Measurements from ENCODE around the gene PLCB4. TPM values are rescaled to one million over a fixed set of nuclear protein-coding genes. Genes with fewer than 3 reads are reported as not detected.

The PLCB4 gene
- total and polyA plus RNA-seq, 8 donors: 0.56 to 9.3 (median 2.3) TPM

DNA sequence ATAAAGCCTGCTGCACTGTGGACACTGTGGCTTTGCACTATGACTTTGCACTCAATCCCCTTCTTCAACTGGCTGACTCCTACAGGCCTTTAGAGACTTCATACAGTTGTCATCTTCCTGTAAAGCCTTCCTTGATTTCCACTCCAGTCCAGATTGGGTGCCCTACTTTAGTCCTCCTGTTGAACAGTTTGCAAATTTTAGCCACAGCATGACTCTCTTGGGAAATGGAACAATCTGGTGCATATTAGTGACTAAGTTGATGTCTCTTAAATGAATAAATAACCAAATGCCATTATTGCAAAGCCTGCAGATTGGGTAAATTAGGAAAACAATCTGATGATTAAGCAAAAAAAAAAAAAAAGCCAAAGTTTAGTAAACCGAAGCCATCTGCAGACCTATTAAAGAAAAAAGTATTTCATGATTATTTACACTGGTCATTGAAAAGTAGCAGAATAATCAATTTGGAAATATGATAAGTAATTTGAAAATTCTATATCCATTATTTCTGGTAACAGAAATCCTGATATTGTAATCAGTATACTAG is 12.6 kb downstream of the PLCB4 start:
- H3K9me3 ChIP-seq: no peaks in the 10 kb centered on the region
- intact Hi-C loops (cut with DNase I): no loop called here
- TF ChIP-seq, protein P1, sequence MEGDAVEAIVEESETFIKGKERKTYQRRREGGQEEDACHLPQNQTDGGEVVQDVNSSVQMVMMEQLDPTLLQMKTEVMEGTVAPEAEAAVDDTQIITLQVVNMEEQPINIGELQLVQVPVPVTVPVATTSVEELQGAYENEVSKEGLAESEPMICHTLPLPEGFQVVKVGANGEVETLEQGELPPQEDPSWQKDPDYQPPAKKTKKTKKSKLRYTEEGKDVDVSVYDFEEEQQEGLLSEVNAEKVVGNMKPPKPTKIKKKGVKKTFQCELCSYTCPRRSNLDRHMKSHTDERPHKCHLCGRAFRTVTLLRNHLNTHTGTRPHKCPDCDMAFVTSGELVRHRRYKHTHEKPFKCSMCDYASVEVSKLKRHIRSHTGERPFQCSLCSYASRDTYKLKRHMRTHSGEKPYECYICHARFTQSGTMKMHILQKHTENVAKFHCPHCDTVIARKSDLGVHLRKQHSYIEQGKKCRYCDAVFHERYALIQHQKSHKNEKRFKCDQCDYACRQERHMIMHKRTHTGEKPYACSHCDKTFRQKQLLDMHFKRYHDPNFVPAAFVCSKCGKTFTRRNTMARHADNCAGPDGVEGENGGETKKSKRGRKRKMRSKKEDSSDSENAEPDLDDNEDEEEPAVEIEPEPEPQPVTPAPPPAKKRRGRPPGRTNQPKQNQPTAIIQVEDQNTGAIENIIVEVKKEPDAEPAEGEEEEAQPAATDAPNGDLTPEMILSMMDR (IDR thresholded peaks at IDR 0.05): no peak
- FAIRE-seq (no peak), ATAC-seq (no peak), DNase-seq (no peak)
- no peak overlapping the region for H3K27ac ChIP-seq
- H3K27me3 ChIP-seq: no peaks in the 10 kb centered on the region
- no peaks in the 10 kb centered on the region for H3K36me3 ChIP-seq
- 43 to 80% methylated on average over 1 of the region's 1 CpG for WGBS, 2 donors
- no peak overlapping the region for H3K4me3 ChIP-seq
- no peaks in the 10 kb centered on the region for H3K4me1 ChIP-seq

DNA sequence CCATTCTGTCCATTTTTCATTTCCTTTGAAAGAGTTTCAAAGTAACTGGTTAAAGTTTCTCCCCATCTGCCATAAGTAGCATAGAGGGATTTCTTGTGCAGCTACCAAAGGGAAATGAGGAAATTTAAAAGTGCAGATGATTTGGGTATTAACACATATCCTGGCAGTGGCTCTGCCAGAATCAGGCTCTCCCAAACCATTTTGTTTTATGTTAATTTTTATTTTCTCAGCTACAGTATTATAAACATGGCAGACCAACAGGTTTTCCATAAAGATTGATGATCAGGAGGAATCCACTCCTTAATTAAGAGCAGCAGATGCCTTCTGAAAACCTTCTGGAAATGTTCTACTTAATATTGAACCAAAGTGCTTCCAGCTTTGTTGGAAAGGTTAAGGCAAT is 13.9 kb downstream of the PLCB4 start:
- no peak for DNase-seq
- H3K27me3 ChIP-seq: no peaks in the 10 kb centered on the region
- no peak overlapping the region for H3K27ac ChIP-seq
- TF ChIP-seq, protein P1 (IDR thresholded peaks at IDR 0.05): no peak
- intact Hi-C loops (cut with DNase I): no loop called here
- no peaks in the 10 kb centered on the region for H3K4me1 ChIP-seq
- H3K4me3 ChIP-seq: no peak overlapping the region
- H3K9me3 ChIP-seq: no peaks in the 10 kb centered on the region
- no peak for ATAC-seq
- no peak for FAIRE-seq
- no peaks in the 10 kb centered on the region for H3K36me3 ChIP-seq

DNA sequence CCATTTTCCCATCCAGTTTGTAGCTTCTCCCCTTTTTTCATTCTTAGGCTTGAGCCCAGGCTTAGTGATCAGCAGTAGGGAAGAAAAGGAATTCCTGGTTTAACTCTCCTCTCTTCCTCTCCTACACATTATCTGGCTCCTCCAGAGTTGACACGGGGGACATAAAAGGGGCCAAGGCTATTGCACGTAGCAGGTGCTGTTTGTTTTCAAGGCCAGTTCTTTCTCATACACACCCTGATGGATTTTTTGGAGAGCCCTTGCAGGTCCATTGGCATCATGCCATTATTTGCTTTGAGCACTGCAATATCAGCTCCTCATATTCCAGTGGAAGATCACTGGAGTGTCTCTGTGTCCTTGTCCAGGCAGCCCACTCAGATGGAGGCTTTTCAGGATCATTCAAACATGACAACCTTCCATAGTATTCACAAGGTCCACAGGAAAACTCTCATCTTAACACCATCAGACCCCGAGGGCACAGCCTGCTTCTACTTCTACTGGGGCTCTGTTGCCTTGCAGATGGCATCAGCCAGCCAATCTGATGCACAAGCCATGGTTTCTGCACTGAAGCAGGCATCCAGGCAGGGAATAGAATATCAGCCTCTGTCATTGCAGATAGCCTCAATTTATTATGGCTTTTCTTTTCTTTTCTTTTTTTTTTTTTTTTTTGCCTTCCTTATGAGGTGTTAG is 18.8 kb downstream of the PLCB4 start:
- H3K27me3 ChIP-seq: no peaks in the 10 kb centered on the region
- H3K4me3 ChIP-seq: no peak overlapping the region
- DNase-seq: no peak
- H3K36me3 ChIP-seq: no peaks in the 10 kb centered on the region
- 39 to 46% methylated on average over 3 of the region's 3 CpGs for WGBS, 2 donors
- TF ChIP-seq, protein P1 (IDR thresholded peaks at IDR 0.05): no peak
- H3K9me3 ChIP-seq: no peaks in the 10 kb centered on the region
- no peak overlapping the region for H3K27ac ChIP-seq
- FAIRE-seq: no peak
- ATAC-seq: no peak
- intact Hi-C loops (cut with DNase I): no loop called here
- no peaks in the 10 kb centered on the region for H3K4me1 ChIP-seq

DNA sequence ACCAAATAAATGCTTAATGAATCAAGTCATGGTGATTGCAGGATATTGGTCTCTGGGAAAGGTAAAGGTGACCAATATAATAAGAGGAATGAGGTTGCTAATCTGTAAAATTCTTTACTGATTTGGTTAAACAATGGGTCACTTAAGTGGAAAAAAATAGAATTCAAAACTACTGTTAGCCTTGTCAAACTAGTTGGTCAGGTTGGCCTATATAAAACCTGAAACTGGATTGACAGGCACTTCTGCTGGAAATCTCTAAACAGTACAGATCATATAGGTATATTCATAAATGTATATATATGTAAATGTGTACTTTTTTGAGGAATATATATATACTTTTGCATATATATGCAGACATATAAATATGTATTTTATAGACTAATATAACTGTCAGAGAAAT is 19.7 kb downstream of the PLCB4 start:
- Histone ChIP-seq H3K27ac (no peak overlapping the region), H3K27me3 (no peaks in the 10 kb centered on the region), H3K4me1 (no peaks in the 10 kb centered on the region), H3K36me3 (no peaks in the 10 kb centered on the region), H3K9me3 (no peaks in the 10 kb centered on the region), H3K4me3 (no peak overlapping the region)
- DNase-seq (no peak), FAIRE-seq (no peak), ATAC-seq (no peak)
- TF ChIP-seq, protein P1 (IDR thresholded peaks at IDR 0.05): no peak
- intact Hi-C loops (cut with DNase I): no loop called here

DNA sequence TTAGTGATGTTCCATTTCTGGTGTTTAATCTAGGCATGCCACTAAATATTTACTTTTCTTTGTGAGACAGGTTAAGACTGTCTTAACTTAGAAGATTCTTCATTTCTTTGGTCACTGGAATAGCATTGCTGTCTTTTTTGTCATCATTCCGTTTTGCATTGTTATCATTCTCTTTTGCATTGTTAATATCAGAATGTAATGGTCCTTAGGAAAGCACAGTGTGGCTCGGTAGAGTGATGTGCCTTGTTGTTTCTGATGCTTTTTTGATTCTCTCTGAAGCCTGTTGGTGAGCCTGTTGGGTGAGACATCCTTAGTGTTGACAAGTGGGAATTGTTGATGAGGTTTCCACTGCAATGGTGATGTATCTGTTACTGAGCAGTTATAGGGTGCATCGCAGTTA is 23.2 kb downstream of the PLCB4 start:
- Histone ChIP-seq H3K4me1 (no peaks in the 10 kb centered on the region), H3K4me3 (no peak overlapping the region), H3K36me3 (no peaks in the 10 kb centered on the region), H3K27me3 (no peaks in the 10 kb centered on the region), H3K27ac (no peak overlapping the region), H3K9me3 (no peaks in the 10 kb centered on the region)
- WGBS, 2 donors: 76 to 77% methylated on average over 3 of the region's 3 CpGs
- intact Hi-C loops (cut with DNase I): no loop called here
- TF ChIP-seq, protein P1 (IDR thresholded peaks at IDR 0.05): no peak
- ATAC-seq (no peak), DNase-seq (no peak), FAIRE-seq (no peak)

Data from pancreas (tissue), 10 donors.